Measurements from ENCODE around the gene ANKRD6. TPM values are rescaled to one million over a fixed set of nuclear protein-coding genes. Genes with fewer than 3 reads are reported as not detected.

The ANKRD6 gene
- total and polyA plus RNA-seq, 2 donors, result 10.6 to 12.3 TPM

DNA sequence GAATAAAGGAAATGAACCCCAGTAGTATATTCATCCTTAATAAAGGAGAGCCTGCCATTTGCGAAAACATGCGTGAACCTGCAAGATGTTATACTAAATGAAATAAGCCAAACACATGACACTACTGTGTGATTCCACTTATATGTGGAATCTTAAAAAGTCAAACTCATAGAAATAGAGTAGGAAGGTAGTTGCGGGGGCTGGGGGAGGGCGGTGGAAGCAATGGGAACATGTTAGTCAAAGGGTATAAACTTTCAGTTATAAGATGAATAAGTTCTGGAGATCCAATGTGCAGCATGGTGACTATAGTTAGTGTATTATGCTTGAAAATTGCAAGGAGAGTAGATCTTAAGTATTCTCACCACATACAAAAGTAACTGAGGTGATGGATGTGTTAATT is 72.9 kb downstream of the ANKRD6 start:
- Histone ChIP-seq H3K36me3 (ENCODE audit: control insufficient read depth in 2 of 2, insufficient read depth in 2 of 2, low read length in 1 of 2) (no peaks in the 10 kb centered on the region), H3K27ac (ENCODE audit: low read depth in 1 of 2, low read length in 1 of 2) (no peak overlapping the region), H3K27me3 (ENCODE audit: control insufficient read depth in 2 of 2, insufficient read depth in 1 of 2, low read length in 1 of 2) (no peaks in the 10 kb centered on the region), H3K4me3 (ENCODE audit: low read length in 2 of 2) (no peak overlapping the region), H3K9me3 (ENCODE audit: control insufficient read depth in 2 of 2, insufficient read depth in 1 of 2, low read length in 1 of 2) (no peaks in the 10 kb centered on the region), H3K4me1 (ENCODE audit: control insufficient read depth in 2 of 2, insufficient read depth in 2 of 2, low read length in 2 of 2) (no peaks in the 10 kb centered on the region)
- no peak for DNase-seq (ENCODE audit: low read depth in 6 of 9, low spot score in 9 of 9)
- WGBS, result 97% methylated on average over 4 of the region's 4 CpGs

DNA sequence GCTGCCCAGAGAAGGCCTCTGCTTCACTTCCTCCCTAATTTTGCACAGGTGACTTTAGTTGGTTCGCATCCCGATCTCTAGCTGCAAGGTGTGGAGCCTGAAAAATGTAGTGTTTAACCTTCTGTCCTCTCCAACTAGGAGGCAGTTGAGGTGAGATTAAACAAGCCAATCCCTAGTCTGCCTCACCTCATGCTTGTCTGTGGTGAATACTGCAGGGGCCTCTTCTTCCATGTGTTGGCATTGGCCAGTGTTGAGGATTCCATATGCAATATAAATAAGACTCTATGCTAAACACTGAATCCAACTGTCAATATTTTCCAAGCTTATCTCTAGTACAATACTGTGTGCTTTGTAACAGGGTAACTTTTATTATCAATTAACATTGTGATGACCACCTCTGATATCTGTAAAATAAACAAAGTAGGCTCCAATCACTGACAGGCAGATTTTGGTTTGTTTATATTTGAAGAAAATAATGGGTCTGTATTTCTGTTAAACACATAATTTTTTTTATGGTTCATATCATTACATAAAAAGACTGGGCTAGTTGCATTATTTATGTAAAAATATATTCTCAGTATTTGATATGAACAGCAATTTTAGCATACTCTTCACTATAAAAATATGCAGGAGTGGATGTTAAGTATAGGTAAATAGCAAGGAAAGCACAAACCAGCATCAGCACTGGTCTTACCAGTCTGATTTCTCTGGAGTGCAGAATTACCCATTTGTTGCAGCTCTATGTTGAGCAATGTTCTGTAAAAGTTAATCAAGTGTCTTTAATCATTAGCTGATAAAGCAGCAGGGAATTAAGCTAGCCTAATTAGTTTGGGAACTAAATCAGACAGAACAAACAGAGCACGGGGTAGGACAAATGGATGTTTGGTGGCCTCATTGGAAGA is 74.0 kb downstream of the ANKRD6 start:
- no peak overlapping the region for H3K27ac ChIP-seq (ENCODE audit: low read depth in 1 of 2, low read length in 1 of 2)
- no peak for DNase-seq (ENCODE audit: low read depth in 6 of 9, low spot score in 9 of 9)
- H3K9me3 ChIP-seq (ENCODE audit: control insufficient read depth in 2 of 2, insufficient read depth in 1 of 2, low read length in 1 of 2), result no peaks in the 10 kb centered on the region
- WGBS, result 97% methylated on average over 3 of the region's 3 CpGs
- H3K36me3 ChIP-seq (ENCODE audit: control insufficient read depth in 2 of 2, insufficient read depth in 2 of 2, low read length in 1 of 2), result no peaks in the 10 kb centered on the region
- H3K27me3 ChIP-seq (ENCODE audit: control insufficient read depth in 2 of 2, insufficient read depth in 1 of 2, low read length in 1 of 2), result no peaks in the 10 kb centered on the region
- H3K4me1 ChIP-seq (ENCODE audit: control insufficient read depth in 2 of 2, insufficient read depth in 2 of 2, low read length in 2 of 2), result no peaks in the 10 kb centered on the region
- H3K4me3 ChIP-seq (ENCODE audit: low read length in 2 of 2), result no peak overlapping the region

DNA sequence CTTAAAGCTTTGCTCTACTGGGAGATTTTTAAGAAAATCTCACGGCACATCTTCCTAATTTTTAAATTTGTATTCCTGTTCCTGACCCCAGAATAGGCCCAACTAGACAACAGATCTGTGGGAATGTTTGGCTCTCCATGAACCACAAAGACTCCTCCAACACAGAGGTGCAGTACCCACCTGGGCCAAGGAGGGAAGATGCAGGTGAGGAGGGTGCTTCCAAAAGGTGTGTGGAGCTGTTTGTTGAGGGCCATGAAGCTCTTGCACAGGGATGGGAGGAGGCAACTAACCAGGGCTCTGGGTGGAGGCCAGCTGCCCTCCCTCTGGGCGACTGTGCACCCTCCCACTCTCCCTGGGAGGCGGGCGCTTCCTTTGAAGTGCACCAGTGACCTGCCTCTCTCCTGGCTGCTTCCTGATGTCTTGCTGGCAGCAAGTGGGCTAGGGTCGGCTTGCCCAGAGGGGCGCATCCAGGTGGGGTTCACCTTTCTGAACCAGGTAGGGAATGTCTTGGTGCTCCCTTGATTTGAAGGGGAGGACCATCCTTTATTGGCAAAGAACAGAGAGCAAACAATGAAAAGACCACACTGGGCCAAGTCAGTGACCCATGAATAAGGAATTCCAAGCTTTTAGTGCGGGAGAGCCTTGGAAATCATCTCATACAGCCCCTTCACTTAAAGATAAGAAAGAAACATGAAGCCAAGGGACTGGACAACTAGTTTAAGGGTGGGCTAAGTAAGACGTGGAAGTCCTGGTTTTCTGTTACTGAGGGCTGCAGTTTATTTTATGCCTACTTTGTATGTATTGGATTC is 76.0 kb downstream of the ANKRD6 start:
- DNase-seq (ENCODE audit: low read depth in 6 of 9, low spot score in 9 of 9), result no peak
- Histone ChIP-seq H3K4me3 (ENCODE audit: low read length in 2 of 2) (no peak overlapping the region), H3K27me3 (ENCODE audit: control insufficient read depth in 2 of 2, insufficient read depth in 1 of 2, low read length in 1 of 2) (no peaks in the 10 kb centered on the region), H3K4me1 (ENCODE audit: control insufficient read depth in 2 of 2, insufficient read depth in 2 of 2, low read length in 2 of 2) (no peaks in the 10 kb centered on the region), H3K27ac (ENCODE audit: low read depth in 1 of 2, low read length in 1 of 2) (no peak overlapping the region), H3K36me3 (ENCODE audit: control insufficient read depth in 2 of 2, insufficient read depth in 2 of 2, low read length in 1 of 2) (no peaks in the 10 kb centered on the region), H3K9me3 (ENCODE audit: control insufficient read depth in 2 of 2, insufficient read depth in 1 of 2, low read length in 1 of 2) (no peaks in the 10 kb centered on the region)
- 93% methylated on average over 8 of the region's 8 CpGs for WGBS

GRCh38 chr6:89509777-89510281 is 76.9 kb downstream of the ANKRD6 start:
- H3K4me1 ChIP-seq (ENCODE audit: control insufficient read depth in 2 of 2, insufficient read depth in 2 of 2, low read length in 2 of 2), result no peaks in the 10 kb centered on the region
- WGBS, result 23% methylated on average over 3 of the region's 3 CpGs
- H3K4me3 ChIP-seq (ENCODE audit: low read length in 2 of 2), result no peak overlapping the region
- no peaks in the 10 kb centered on the region for H3K27me3 ChIP-seq (ENCODE audit: control insufficient read depth in 2 of 2, insufficient read depth in 1 of 2, low read length in 1 of 2)
- no peaks in the 10 kb centered on the region for H3K9me3 ChIP-seq (ENCODE audit: control insufficient read depth in 2 of 2, insufficient read depth in 1 of 2, low read length in 1 of 2)
- no peak overlapping the region for H3K27ac ChIP-seq (ENCODE audit: low read depth in 1 of 2, low read length in 1 of 2)
- DNase-seq (ENCODE audit: low read depth in 6 of 9, low spot score in 9 of 9), result no peak
- H3K36me3 ChIP-seq (ENCODE audit: control insufficient read depth in 2 of 2, insufficient read depth in 2 of 2, low read length in 1 of 2), result no peaks in the 10 kb centered on the region

DNA sequence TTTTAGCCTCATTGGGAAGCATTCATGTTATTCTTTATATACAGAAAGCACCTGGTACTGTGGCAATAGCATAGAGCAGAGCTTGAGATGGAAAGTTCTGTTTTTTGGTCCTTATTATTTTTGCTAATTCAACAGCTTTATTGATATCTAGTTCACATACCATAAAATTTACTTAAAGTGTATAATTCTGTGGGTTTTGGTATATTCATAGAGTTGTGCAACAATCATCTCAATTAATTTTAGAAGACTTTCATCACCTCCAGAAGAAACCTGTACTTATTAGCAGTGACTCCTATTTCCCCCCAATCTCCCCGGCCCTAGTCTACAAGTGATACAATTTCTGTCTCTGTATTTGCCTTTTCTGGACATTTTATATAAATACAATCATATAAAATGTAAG is 77.4 kb downstream of the ANKRD6 start:
- H3K4me3 ChIP-seq (ENCODE audit: low read length in 2 of 2), result no peak overlapping the region
- no peaks in the 10 kb centered on the region for H3K4me1 ChIP-seq (ENCODE audit: control insufficient read depth in 2 of 2, insufficient read depth in 2 of 2, low read length in 2 of 2)
- no peak for DNase-seq (ENCODE audit: low read depth in 6 of 9, low spot score in 9 of 9)
- no peak overlapping the region for H3K27ac ChIP-seq (ENCODE audit: low read depth in 1 of 2, low read length in 1 of 2)
- 97% methylated on average over 1 of the region's 1 CpG for WGBS
- H3K9me3 ChIP-seq (ENCODE audit: control insufficient read depth in 2 of 2, insufficient read depth in 1 of 2, low read length in 1 of 2), result no peaks in the 10 kb centered on the region
- no peaks in the 10 kb centered on the region for H3K27me3 ChIP-seq (ENCODE audit: control insufficient read depth in 2 of 2, insufficient read depth in 1 of 2, low read length in 1 of 2)
- no peaks in the 10 kb centered on the region for H3K36me3 ChIP-seq (ENCODE audit: control insufficient read depth in 2 of 2, insufficient read depth in 2 of 2, low read length in 1 of 2)

GRCh38 chr6:89518352-89519055 is 85.6 kb downstream of the ANKRD6 start:
- no peaks in the 10 kb centered on the region for H3K4me1 ChIP-seq (ENCODE audit: control insufficient read depth in 2 of 2, insufficient read depth in 2 of 2, low read length in 2 of 2)
- DNase-seq (ENCODE audit: low read depth in 6 of 9, low spot score in 9 of 9), result no peak
- no peak overlapping the region for H3K4me3 ChIP-seq (ENCODE audit: low read length in 2 of 2)
- no peaks in the 10 kb centered on the region for H3K27me3 ChIP-seq (ENCODE audit: control insufficient read depth in 2 of 2, insufficient read depth in 1 of 2, low read length in 1 of 2)
- H3K36me3 ChIP-seq (ENCODE audit: control insufficient read depth in 2 of 2, insufficient read depth in 2 of 2, low read length in 1 of 2), result no peaks in the 10 kb centered on the region
- no peak overlapping the region for H3K27ac ChIP-seq (ENCODE audit: low read depth in 1 of 2, low read length in 1 of 2)
- H3K9me3 ChIP-seq (ENCODE audit: control insufficient read depth in 2 of 2, insufficient read depth in 1 of 2, low read length in 1 of 2), result no peaks in the 10 kb centered on the region
- WGBS, result over 99% methylated on average over 4 of the region's 4 CpGs

DNA sequence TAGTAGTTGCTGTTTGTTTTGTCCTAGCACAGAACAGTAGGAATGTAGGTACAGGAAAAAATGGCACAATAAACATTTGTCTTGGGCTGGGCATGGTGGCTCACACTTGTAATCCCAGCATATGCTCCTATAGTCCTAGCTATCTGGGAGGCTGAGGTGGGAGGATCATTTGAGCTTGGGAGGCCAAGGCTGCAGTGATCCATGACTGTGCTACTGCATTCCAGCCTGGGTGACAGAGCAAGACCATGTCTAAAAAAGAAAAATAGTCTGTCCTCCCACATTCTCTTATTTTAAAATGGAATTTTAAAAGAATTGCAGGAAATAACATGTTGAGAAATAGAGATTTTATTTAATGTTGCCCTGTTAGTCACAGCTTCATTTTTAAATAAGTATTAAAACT is 87.8 kb downstream of the ANKRD6 start:
- H3K36me3 ChIP-seq (ENCODE audit: control insufficient read depth in 2 of 2, insufficient read depth in 2 of 2, low read length in 1 of 2), result no peaks in the 10 kb centered on the region
- DNase-seq (ENCODE audit: low read depth in 6 of 9, low spot score in 9 of 9), result no peak
- no peak overlapping the region for H3K4me3 ChIP-seq (ENCODE audit: low read length in 2 of 2)
- H3K9me3 ChIP-seq (ENCODE audit: control insufficient read depth in 2 of 2, insufficient read depth in 1 of 2, low read length in 1 of 2), result no peaks in the 10 kb centered on the region
- H3K4me1 ChIP-seq (ENCODE audit: control insufficient read depth in 2 of 2, insufficient read depth in 2 of 2, low read length in 2 of 2), result no peaks in the 10 kb centered on the region
- H3K27ac ChIP-seq (ENCODE audit: low read depth in 1 of 2, low read length in 1 of 2), result no peak overlapping the region
- H3K27me3 ChIP-seq (ENCODE audit: control insufficient read depth in 2 of 2, insufficient read depth in 1 of 2, low read length in 1 of 2), result no peaks in the 10 kb centered on the region

DNA sequence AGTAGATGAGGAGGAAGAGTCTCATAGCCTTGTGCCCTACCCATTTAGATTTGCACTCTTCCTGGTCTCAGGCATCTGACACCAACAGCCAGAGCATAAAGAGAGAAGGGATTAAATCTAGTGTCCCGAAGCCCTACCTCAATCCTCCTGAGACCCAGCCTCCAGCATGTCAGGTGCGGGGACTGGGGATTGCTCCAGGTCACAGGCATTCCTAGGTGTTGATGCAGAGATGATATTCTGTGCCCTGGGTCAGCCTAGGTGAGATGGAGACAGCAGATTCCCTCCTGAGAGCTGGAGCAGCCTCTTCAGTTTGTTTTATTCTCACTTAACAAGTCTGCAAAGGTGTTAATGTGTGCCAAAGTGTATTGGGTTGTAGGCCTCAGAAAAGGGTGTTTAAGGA is 89.8 kb downstream of the ANKRD6 start:
- H3K4me3 ChIP-seq (ENCODE audit: low read length in 2 of 2), result no peak overlapping the region
- 93% methylated on average over 2 of the region's 2 CpGs for WGBS

More for the DNA sequence above, 89.8 kb downstream of the ANKRD6 start:
- Histone ChIP-seq H3K27ac (ENCODE audit: low read depth in 1 of 2, low read length in 1 of 2) (no peak overlapping the region), H3K27me3 (ENCODE audit: control insufficient read depth in 2 of 2, insufficient read depth in 1 of 2, low read length in 1 of 2) (no peaks in the 10 kb centered on the region), H3K9me3 (ENCODE audit: control insufficient read depth in 2 of 2, insufficient read depth in 1 of 2, low read length in 1 of 2) (no peaks in the 10 kb centered on the region), H3K36me3 (ENCODE audit: control insufficient read depth in 2 of 2, insufficient read depth in 2 of 2, low read length in 1 of 2) (no peaks in the 10 kb centered on the region), H3K4me1 (ENCODE audit: control insufficient read depth in 2 of 2, insufficient read depth in 2 of 2, low read length in 2 of 2) (no peaks in the 10 kb centered on the region)
- no peak for DNase-seq (ENCODE audit: low read depth in 6 of 9, low spot score in 9 of 9)

Data from thymus (tissue), 11 donors.